Measurements from ENCODE around the gene NPY4R2. TPM values are rescaled to one million over a fixed set of nuclear protein-coding genes. Genes with fewer than 3 reads are reported as not detected.
"Not testable (repeated sequence)": the region's sequence is repeated elsewhere in the genome, so short reads cannot be mapped to it uniquely, and the experiment has no call there.

Gene NPY4R2
- total and polyA plus RNA-seq, 12 donors, result 0.11 to 0.98 (median 0.30) TPM; not detected in 9

GRCh38 chr10:47894571-47894970 is 23.9 kb upstream of the NPY4R2 start:
- WGBS, 4 donors, result 52 to 85% (median 73%) methylated on average over 1 to 2 of the region's 2 CpGs

GRCh38 chr10:47897813-47898212 is 20.6 kb upstream of the NPY4R2 start:
- H3K4me3 ChIP-seq; H3K9me3 ChIP-seq (replicated peaks in 1 of 3); H3K27ac ChIP-seq; H3K4me1 ChIP-seq (replicated peaks in 1 of 2); H3K27me3 ChIP-seq; DNase-seq; H3K36me3 ChIP-seq (replicated peaks in 1 of 2); intact Hi-C loops (cut with DNase I): not testable (repeated sequence)
- WGBS, 4 donors, result no CpG with 5 or more reads among the region's 2 CpGs

More at GRCh38 chr10:47894571-47894970, 23.9 kb upstream of the NPY4R2 start:
- intact Hi-C loops (cut with DNase I); H3K27me3 ChIP-seq; H3K36me3 ChIP-seq (replicated peaks in 1 of 2); H3K27ac ChIP-seq; DNase-seq; H3K4me1 ChIP-seq (replicated peaks in 1 of 2); H3K9me3 ChIP-seq (replicated peaks in 1 of 3); H3K4me3 ChIP-seq: not testable (repeated sequence)

GRCh38 chr10:47909333-47909732 is 9.1 kb upstream of the NPY4R2 start:
- H3K4me3 ChIP-seq; intact Hi-C loops (cut with DNase I); H3K4me1 ChIP-seq (replicated peaks in 1 of 2); H3K36me3 ChIP-seq (replicated peaks in 1 of 2); DNase-seq; H3K9me3 ChIP-seq (replicated peaks in 1 of 3); H3K27me3 ChIP-seq; H3K27ac ChIP-seq: not testable (repeated sequence)
- 40 to 100% (median 56%) methylated on average over 1 of the region's 1 CpG; no CpG with 5 or more reads in 1 of the 4 donors for WGBS, 4 donors

- intact Hi-C loops (cut with DNase I); H3K4me1 ChIP-seq (replicated peaks in 1 of 2); H3K9me3 ChIP-seq (replicated peaks in 1 of 3); H3K36me3 ChIP-seq (replicated peaks in 1 of 2); H3K27ac ChIP-seq; H3K27me3 ChIP-seq; H3K4me3 ChIP-seq; DNase-seq: not testable (repeated sequence)
- 74 to 84% (median 80%) methylated on average over 3 to 4 of the region's 4 CpGs; no CpG with 5 or more reads in 1 of the 4 donors for WGBS, 4 donors
Observed at GRCh38 chr10:47910486-47910885, 8.0 kb upstream of the NPY4R2 start.

- H3K36me3 ChIP-seq (replicated peaks in 1 of 2); H3K27ac ChIP-seq; intact Hi-C loops (cut with DNase I); H3K27me3 ChIP-seq; H3K4me1 ChIP-seq (replicated peaks in 1 of 2); H3K4me3 ChIP-seq; DNase-seq; H3K9me3 ChIP-seq (replicated peaks in 1 of 3): not testable (repeated sequence)
- WGBS, 4 donors, result no CpG with 5 or more reads among the region's 2 CpGs
Observed at GRCh38 chr10:47914052-47914451, 4.4 kb upstream of the NPY4R2 start.

- H3K4me3 ChIP-seq; H3K27ac ChIP-seq; intact Hi-C loops (cut with DNase I); H3K9me3 ChIP-seq (replicated peaks in 1 of 3); H3K36me3 ChIP-seq (replicated peaks in 1 of 2); H3K4me1 ChIP-seq (replicated peaks in 1 of 2); H3K27me3 ChIP-seq: not testable (repeated sequence)
- peak in 2 of 7 donors; percentile 32 to 36 for DNase-seq
- WGBS, 4 donors, result 40% methylated on average over 1 of the region's 4 CpGs; no CpG with 5 or more reads in 3 of the 4 donors
- peak in 1 of 6 experiments; percentile 8 for TF ChIP-seq CTCF (IDR thresholded peaks at IDR 0.05)
Observed at GRCh38 chr10:47915849-47916548, 2.5 kb upstream of the NPY4R2 start.

GRCh38 chr10:47920610-47921009 is 2.1 kb downstream of the NPY4R2 start:
- H3K4me3 ChIP-seq; H3K4me1 ChIP-seq (replicated peaks in 1 of 2); DNase-seq; H3K27me3 ChIP-seq; H3K36me3 ChIP-seq (replicated peaks in 1 of 2); intact Hi-C loops (cut with DNase I); H3K9me3 ChIP-seq (replicated peaks in 1 of 3); H3K27ac ChIP-seq: not testable (repeated sequence)
- 38 to 76% (median 72%) methylated on average over 1 of the region's 2 CpGs for WGBS, 4 donors

- whole genome bisulfite sequencing, 4 donors, result 96% methylated on average over 6 of the region's 10 CpGs; no CpG with 5 or more reads in 2 of the 4 donors
- H3K4me3 ChIP-seq; intact Hi-C loops (cut with DNase I); H3K27ac ChIP-seq; H3K27me3 ChIP-seq; H3K9me3 ChIP-seq (replicated peaks in 1 of 3); H3K36me3 ChIP-seq (replicated peaks in 1 of 2); H3K4me1 ChIP-seq (replicated peaks in 1 of 2): not testable (repeated sequence)
- DNase-seq, result peak in 1 of 7 donors; percentile 7
Observed at GRCh38 chr10:47922503-47922902, 4.0 kb downstream of the NPY4R2 start.

- H3K36me3 ChIP-seq (replicated peaks in 1 of 2); intact Hi-C loops (cut with DNase I); H3K4me1 ChIP-seq (replicated peaks in 1 of 2); H3K27me3 ChIP-seq; DNase-seq; H3K27ac ChIP-seq; H3K9me3 ChIP-seq (replicated peaks in 1 of 3); H3K4me3 ChIP-seq: not testable (repeated sequence)
- 89 to 95% (median 94%) methylated on average over 3 of the region's 5 CpGs for WGBS, 4 donors
Observed at GRCh38 chr10:47924628-47925027, 6.2 kb downstream of the NPY4R2 start.

- DNase-seq; H3K4me3 ChIP-seq; H3K9me3 ChIP-seq (replicated peaks in 1 of 3); H3K27me3 ChIP-seq; H3K36me3 ChIP-seq (replicated peaks in 1 of 2); H3K4me1 ChIP-seq (replicated peaks in 1 of 2); H3K27ac ChIP-seq; intact Hi-C loops (cut with DNase I): not testable (repeated sequence)
- no CpG with 5 or more reads among the region's 9 CpGs for WGBS, 4 donors
Observed at GRCh38 chr10:47927147-47927916, 8.9 kb downstream of the NPY4R2 start.
